Activated CD4-positive, alpha-beta T cell treated with anti-CD3 and anti-CD28 coated beads, Interleukin-2, amount 10 ng/mL, durations not matched to agents 24 days and 14 days (primary cell): ENCODE results near the gene FTCD. TPM values are rescaled to one million over a fixed set of nuclear protein-coding genes. Genes with fewer than 3 reads are reported as not detected.

Source experiments
- DNase-seq: peaks from one replicate; pipeline ENCODE4 v3.0.0; 2022
- H3K27ac Mint-ChIP-seq: one replicate; pipeline ENCODE4 v1.8.0; 2022; ENCODE audit warnings: mild to moderate bottlenecking, mixed read lengths
- H3K27me3 Mint-ChIP-seq: one replicate; pipeline ENCODE4 v1.8.0; 2022; ENCODE audit warnings: mixed read lengths
- H3K36me3 Mint-ChIP-seq: one replicate; pipeline ENCODE4 v1.8.0; 2022; ENCODE audit warnings: low read depth, mild to moderate bottlenecking, mixed read lengths
- H3K4me1 Mint-ChIP-seq: one replicate; pipeline ENCODE4 v1.8.0; 2021; ENCODE audit warnings: mixed read lengths
- H3K4me3 Mint-ChIP-seq: one replicate; pipeline ENCODE4 v1.8.0; 2022; ENCODE audit warnings: mild to moderate bottlenecking, moderate library complexity, mixed read lengths
- H3K9me3 Mint-ChIP-seq: one replicate; pipeline ENCODE4 v1.8.0; 2021; ENCODE audit warnings: mixed read lengths
- intact Hi-C: fragments of 100-400 bp; cut with micrococcal nuclease; formaldehyde crosslinking; loops from one replicate; pipeline ENCODE4 v1.15.1; 2023
- total RNA-seq: library from RNA; stranded (reverse); gene quantifications from 2 replicates; pipeline ENCODE4 v1.2.3, GENCODE V29; 2022

FTCD gene
- total RNA-seq, 1 donor from 2014 or later = 0.30 TPM

- H3K9me3 Mint-ChIP-seq = no peaks in the 10 kb centered on the region
- no peak overlapping the region for H3K27ac Mint-ChIP-seq
- no peaks in the 10 kb centered on the region for H3K4me1 Mint-ChIP-seq
- H3K27me3 Mint-ChIP-seq = no peaks in the 10 kb centered on the region
- H3K36me3 Mint-ChIP-seq = peaks cover 21% of the 10 kb centered on the region
- H3K4me3 Mint-ChIP-seq = no peak overlapping the region
- no peak for DNase-seq
- intact Hi-C loops = no loop called here
Observed at GRCh38 chr21:46191686-46192575, 36.6 kb upstream of the FTCD start.

- Mint-ChIP-seq H3K36me3 (peaks cover 16% of the 10 kb centered on the region), H3K9me3 (no peaks in the 10 kb centered on the region), H3K27ac (no peak overlapping the region), H3K4me3 (no peak overlapping the region), H3K4me1 (no peaks in the 10 kb centered on the region), H3K27me3 (no peaks in the 10 kb centered on the region)
- DNase-seq = no peak
- intact Hi-C loops = no loop called here
Observed at GRCh38 chr21:46191257-46191685, 35.9 kb upstream of the FTCD start.

- H3K36me3 Mint-ChIP-seq = peaks cover 16% of the 10 kb centered on the region
- H3K27me3 Mint-ChIP-seq = no peaks in the 10 kb centered on the region
- peaks cover 1% of the 10 kb centered on the region for H3K4me1 Mint-ChIP-seq
- intact Hi-C loops = no loop called here
- peak; percentile 51 for DNase-seq
- H3K27ac Mint-ChIP-seq = no peak overlapping the region
- no peaks in the 10 kb centered on the region for H3K9me3 Mint-ChIP-seq
- H3K4me3 Mint-ChIP-seq = no peak overlapping the region
Observed at GRCh38 chr21:46190491-46191131, 35.2 kb upstream of the FTCD start.

DNA sequence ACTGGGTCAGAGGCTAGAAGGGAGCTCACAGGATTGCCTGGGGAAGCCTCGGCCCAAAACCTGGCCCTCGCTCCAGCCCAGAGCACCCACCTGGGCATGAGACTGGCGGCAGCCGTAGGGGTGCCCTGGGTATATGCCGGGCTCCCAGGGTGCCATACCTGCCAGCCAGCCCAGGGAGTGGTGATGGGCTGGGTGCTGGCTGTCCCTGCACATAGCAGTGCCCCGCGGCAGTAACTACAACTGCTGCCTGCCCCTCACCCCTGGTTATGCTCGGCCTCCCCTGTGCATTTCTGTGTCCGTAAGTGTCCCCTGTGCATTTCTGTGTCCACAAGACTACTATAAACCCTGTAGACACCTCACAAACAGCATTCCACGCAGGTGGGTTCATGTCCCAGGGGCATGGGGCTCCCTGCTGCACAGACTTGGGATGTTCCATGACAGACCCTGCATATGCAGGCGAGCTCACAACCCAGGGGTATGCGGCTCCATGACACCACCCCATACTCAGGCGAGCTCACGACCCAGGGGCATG is 34.6 kb upstream of the FTCD start:
- Mint-ChIP-seq H3K27ac (no peak overlapping the region), H3K27me3 (no peaks in the 10 kb centered on the region), H3K9me3 (no peaks in the 10 kb centered on the region), H3K4me1 (peaks cover 4% of the 10 kb centered on the region), H3K36me3 (peaks cover 14% of the 10 kb centered on the region), H3K4me3 (no peak overlapping the region)
- no peak for DNase-seq
- intact Hi-C loops = loop anchor here (5.0 kb wide), 1 partner anchor 1853 kb away; the partner anchor contains the start of gene CFAP410

- Mint-ChIP-seq H3K27ac (no peak overlapping the region), H3K36me3 (peaks cover 11% of the 10 kb centered on the region), H3K27me3 (no peaks in the 10 kb centered on the region), H3K4me3 (no peak overlapping the region), H3K4me1 (peaks cover 7% of the 10 kb centered on the region), H3K9me3 (no peaks in the 10 kb centered on the region)
- DNase-seq = peak; percentile 50
- intact Hi-C loops = loop anchor here (5.0 kb wide), 1 partner anchor 1852 kb away; the partner anchor contains the start of gene CFAP410
Observed at GRCh38 chr21:46189213-46189958, 34.0 kb upstream of the FTCD start.

DNA sequence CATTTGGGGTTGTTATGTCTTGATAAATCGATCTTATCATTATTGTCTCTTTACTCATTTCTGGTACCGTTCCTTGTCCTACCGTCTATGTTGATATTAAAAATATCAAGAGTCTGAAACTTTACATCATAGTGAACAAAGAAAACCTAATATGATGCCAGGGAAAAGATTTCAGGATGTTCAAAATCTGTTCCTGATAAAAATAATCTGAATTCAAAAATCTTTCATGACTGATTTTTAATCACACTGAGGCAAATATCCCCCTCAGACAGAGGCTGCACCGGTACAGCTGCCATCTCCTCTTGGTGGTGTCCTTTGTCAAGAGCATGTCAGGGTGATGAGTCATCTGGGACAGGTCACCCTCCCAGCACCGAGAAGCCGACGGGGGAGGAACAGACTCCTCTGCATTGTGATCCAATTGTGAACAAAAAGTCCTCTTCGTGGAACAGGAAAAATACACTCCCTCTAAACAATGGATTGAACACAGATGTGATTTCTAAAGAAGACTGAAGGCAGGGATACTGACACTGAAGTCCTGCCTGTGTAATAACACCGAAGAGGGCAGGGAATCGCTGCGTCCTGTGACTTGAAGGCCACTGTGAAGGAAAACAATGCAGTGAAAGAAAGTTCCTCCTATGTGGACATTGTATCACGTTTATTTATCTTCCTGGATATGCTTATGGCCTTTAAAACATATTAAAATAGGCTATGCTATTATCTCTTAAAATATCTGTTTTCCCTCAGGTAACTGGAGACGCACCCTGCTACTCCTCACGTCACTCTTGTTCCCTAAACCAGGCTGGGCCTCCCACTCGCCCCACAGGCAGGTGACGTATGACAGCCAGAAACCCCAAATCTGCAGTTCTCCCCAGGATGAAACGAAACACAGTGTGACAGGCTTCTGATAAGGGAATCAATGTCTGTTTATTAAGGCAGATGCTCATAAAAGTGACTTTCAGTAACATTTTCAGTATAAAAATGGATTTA is 33.1 kb upstream of the FTCD start:
- DNase-seq = peak; percentile 51
- intact Hi-C loops = loop anchor here (5.0 kb wide), 1 partner anchor 1851 kb away; the partner anchor contains the start of gene CFAP410
- Mint-ChIP-seq H3K36me3 (peaks cover 5% of the 10 kb centered on the region), H3K27me3 (no peaks in the 10 kb centered on the region), H3K4me3 (no peak overlapping the region), H3K4me1 (peaks cover 7% of the 10 kb centered on the region), H3K9me3 (no peaks in the 10 kb centered on the region), H3K27ac (no peak overlapping the region)

DNA sequence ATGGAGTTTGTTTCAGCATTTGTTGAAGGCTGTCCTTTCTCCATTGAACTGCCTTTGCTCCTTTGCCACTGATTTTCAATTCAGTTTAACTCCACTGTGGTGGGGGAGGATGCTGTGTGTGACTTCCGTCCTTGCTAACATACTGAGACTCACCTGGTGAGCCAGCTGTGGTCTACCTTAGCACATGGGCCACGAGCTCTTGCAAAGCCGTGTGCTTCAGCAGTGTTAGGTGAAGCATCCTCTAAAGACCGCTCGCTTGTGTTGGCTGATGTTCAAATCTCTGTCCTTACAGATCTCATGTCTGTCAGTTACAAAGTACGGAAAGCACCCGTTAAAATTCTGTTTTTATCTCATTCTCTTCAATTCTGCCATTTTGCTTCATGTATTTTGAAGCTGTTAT is 32.4 kb upstream of the FTCD start:
- H3K27ac Mint-ChIP-seq = no peak overlapping the region
- DNase-seq = peak; percentile 46
- intact Hi-C loops = loop anchor here (5.0 kb wide), 1 partner anchor 1851 kb away; the partner anchor contains the start of gene CFAP410
- H3K36me3 Mint-ChIP-seq = peaks cover 1% of the 10 kb centered on the region
- H3K27me3 Mint-ChIP-seq = no peaks in the 10 kb centered on the region
- H3K4me3 Mint-ChIP-seq = no peak overlapping the region
- H3K9me3 Mint-ChIP-seq = no peaks in the 10 kb centered on the region
- H3K4me1 Mint-ChIP-seq = peaks cover 7% of the 10 kb centered on the region

DNA sequence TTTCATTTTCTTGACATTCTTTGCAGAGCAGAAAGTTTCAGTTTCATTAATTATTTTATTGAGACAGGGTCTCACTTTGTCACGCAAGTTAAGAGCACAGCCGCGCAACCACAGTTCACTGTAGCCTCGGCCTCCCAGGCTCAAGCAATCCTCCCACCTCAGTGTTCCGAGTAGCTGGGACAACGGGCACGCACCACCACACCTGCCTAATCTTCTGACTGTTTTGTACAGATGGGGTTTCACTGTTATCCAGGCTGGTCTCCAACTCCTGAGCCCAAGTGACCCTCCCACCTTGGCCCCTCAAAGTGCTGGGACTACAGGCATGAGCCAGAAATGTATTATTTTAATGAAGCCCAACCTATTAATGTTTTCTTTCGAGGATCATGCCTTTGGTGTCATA is 31.9 kb upstream of the FTCD start:
- peak; percentile 50 for DNase-seq
- Mint-ChIP-seq H3K27ac (no peak overlapping the region), H3K36me3 (peaks cover 1% of the 10 kb centered on the region), H3K4me3 (no peak overlapping the region), H3K4me1 (peaks cover 7% of the 10 kb centered on the region), H3K27me3 (no peaks in the 10 kb centered on the region), H3K9me3 (no peaks in the 10 kb centered on the region)
- intact Hi-C loops = loop anchor here (5.0 kb wide), 1 partner anchor 1850 kb away; the partner anchor contains the start of gene CFAP410

GRCh38 chr21:46185716-46186115 is 30.3 kb upstream of the FTCD start:
- H3K36me3 Mint-ChIP-seq = no peaks in the 10 kb centered on the region
- intact Hi-C loops = loop anchor here (5.0 kb wide), 1 partner anchor 1848 kb away; the partner anchor contains the start of gene CFAP410
- H3K4me3 Mint-ChIP-seq = peak overlapping the region; percentile 91
- DNase-seq = peak; percentile 52
- H3K9me3 Mint-ChIP-seq = no peaks in the 10 kb centered on the region
- no peaks in the 10 kb centered on the region for H3K27me3 Mint-ChIP-seq
- peaks cover 7% of the 10 kb centered on the region for H3K4me1 Mint-ChIP-seq
- H3K27ac Mint-ChIP-seq = no peak overlapping the region

DNA sequence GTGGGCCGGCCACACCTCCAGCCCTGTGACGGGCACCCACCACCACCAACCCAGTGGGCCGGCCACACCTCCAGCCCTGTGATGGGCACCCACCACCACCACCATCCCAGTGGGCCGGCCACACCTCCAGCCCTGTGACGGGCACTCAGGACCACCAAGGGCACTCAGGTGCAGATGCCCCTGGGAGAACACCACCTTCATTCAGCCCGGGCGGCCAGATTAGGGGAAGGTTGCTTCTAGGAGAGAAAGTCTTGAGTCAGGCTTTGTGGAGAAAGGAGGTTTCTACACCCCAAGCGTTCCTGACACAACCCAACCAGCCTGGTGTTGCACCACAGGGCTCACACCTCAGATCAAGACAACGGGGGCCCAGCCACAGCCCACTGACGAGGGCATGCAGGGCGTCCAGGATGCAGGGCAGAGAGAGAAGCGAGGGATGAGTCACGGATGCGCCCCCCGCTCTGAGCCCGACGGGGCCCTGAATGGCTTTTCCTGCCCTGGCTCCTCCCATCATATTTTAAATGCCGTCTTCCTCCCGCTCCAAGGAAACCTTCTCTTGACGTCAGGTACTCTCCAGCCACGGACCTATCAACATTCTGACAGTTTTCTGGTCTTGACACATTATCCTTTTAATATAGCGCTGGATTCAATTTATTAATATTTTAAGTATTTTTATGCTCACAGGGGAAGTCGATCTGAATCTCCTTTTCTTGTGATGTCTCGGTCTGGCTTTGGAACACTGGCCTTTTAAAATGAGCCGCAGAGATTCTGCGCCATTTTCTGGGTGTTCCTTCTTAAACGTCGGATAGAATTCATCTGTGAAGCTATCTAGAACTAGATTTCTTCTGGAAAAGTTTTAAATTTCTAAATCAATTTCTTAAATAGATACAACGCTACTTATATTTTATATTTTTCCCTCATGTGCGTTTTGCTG is 29.5 kb upstream of the FTCD start:
- Mint-ChIP-seq H3K27me3 (no peaks in the 10 kb centered on the region), H3K27ac (peak overlapping the region; percentile 89), H3K36me3 (no peaks in the 10 kb centered on the region), H3K4me1 (peaks cover 7% of the 10 kb centered on the region), H3K9me3 (no peaks in the 10 kb centered on the region), H3K4me3 (peak overlapping the region; percentile 91)
- intact Hi-C loops = loop anchor here (1.0 to 5.0 kb wide), 2 partner anchors 42 to 1848 kb away; partner anchors contain the start of gene CFAP410
- peak; percentile 94 for DNase-seq

DNA sequence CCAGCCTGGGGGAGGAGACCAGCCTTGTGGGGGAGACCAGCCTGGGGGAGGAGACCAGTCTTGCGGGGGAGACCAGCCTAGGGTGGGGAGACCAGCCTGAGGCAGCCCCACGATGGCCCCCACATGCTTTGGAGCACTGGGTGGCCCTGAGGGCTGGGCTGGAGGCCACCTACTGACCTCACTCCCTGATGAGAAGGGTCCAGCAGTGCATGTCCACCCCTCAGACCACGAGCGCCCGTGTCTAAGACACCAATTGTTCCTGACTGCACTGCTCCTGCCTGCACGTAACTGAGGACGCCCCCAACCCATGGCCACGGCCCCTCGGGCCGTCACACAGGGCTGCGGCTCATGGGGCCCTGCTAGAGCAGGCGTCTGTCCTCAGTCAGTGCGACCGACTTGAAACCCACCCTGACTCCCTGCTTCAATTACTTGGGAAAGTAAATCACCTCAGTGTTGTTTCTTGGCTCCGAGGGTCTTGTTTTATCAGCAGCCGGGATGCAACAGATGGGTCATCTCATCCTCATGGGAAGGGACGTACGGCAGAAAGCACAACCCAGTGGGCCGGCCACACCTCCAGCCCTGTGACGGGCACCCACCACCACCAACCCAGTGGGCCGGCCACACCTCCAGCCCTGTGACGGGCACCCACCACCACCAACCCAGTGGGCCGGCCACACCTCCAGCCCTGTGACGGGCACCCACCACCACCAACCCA is 28.7 kb upstream of the FTCD start, which contains the start of gene SPATC1L:
TSS of gene SPATC1L (minus strand) at position 550 of the 715 bp plus-strand sequence. CDS start 1,643 bp downstream, outside the sequence.
- DNase-seq = no peak
- Mint-ChIP-seq H3K36me3 (no peaks in the 10 kb centered on the region), H3K27ac (peak within 1 kb of the TSS; percentile 89), H3K9me3 (no peaks in the 10 kb centered on the region), H3K27me3 (no peaks in the 10 kb centered on the region), H3K4me1 (peaks cover 7% of the 10 kb centered on the region), H3K4me3 (peak within 1 kb of the TSS; percentile 91)
- intact Hi-C loops = loop anchor here (1.0 kb wide), 1 partner anchor 41 kb away; no protein-coding TSS in a partner anchor
